Chondrocyte (in vitro differentiated cells): ENCODE results near the gene QRICH2. TPM values are rescaled to one million over a fixed set of nuclear protein-coding genes. Genes with fewer than 3 reads are reported as not detected.

Experiments used
- DNase-seq: peaks from one replicate; pipeline ENCODE4 v3.0.0; 2021; ENCODE audit warnings: mixed read lengths, low spot score
- H3K27ac Mint-ChIP-seq: one replicate; pipeline ENCODE4 v1.8.0; 2021; ENCODE audit warnings: mild to moderate bottlenecking, moderate library complexity, mixed read lengths; ENCODE audit not compliant: unreplicated experiment
- H3K27me3 Mint-ChIP-seq: 2 replicates; pipeline ENCODE4 v1.8.0; 2021; ENCODE audit warnings: low read depth, mixed read lengths
- H3K36me3 Mint-ChIP-seq: 2 replicates; pipeline ENCODE4 v1.8.0; 2021; ENCODE audit warnings: low read depth, mixed read lengths
- H3K4me1 Mint-ChIP-seq: 2 replicates; pipeline ENCODE4 v1.8.0; 2021; ENCODE audit warnings: low read depth, mild to moderate bottlenecking, mixed read lengths
- H3K4me3 Mint-ChIP-seq: one replicate; pipeline ENCODE4 v1.8.0; 2021; ENCODE audit warnings: mild to moderate bottlenecking, moderate library complexity, mixed read lengths; ENCODE audit not compliant: unreplicated experiment
- H3K9me3 Mint-ChIP-seq: 2 replicates; pipeline ENCODE4 v1.8.0; 2021; ENCODE audit warnings: low read depth, mixed read lengths
- CTCF ChIP-seq: fragments of 200-600 bp; sonication (generic); IDR thresholded peaks from 2 replicates; pipeline ENCODE4 v1.5.0; 2021; ENCODE audit warnings: antibody characterized with exemption, mild to moderate bottlenecking, moderate library complexity
- long read RNA-seq: library from polyadenylated mRNA; stranded (forward); transcript quantifications from one replicate; pipeline ENCODE4 v2.0.0, GENCODE V29; 2021
- total RNA-seq: library from RNA; stranded (reverse); gene quantifications from 3 replicates; pipeline ENCODE4 v1.2.1, GENCODE V29; 2021

Gene QRICH2, protein sequence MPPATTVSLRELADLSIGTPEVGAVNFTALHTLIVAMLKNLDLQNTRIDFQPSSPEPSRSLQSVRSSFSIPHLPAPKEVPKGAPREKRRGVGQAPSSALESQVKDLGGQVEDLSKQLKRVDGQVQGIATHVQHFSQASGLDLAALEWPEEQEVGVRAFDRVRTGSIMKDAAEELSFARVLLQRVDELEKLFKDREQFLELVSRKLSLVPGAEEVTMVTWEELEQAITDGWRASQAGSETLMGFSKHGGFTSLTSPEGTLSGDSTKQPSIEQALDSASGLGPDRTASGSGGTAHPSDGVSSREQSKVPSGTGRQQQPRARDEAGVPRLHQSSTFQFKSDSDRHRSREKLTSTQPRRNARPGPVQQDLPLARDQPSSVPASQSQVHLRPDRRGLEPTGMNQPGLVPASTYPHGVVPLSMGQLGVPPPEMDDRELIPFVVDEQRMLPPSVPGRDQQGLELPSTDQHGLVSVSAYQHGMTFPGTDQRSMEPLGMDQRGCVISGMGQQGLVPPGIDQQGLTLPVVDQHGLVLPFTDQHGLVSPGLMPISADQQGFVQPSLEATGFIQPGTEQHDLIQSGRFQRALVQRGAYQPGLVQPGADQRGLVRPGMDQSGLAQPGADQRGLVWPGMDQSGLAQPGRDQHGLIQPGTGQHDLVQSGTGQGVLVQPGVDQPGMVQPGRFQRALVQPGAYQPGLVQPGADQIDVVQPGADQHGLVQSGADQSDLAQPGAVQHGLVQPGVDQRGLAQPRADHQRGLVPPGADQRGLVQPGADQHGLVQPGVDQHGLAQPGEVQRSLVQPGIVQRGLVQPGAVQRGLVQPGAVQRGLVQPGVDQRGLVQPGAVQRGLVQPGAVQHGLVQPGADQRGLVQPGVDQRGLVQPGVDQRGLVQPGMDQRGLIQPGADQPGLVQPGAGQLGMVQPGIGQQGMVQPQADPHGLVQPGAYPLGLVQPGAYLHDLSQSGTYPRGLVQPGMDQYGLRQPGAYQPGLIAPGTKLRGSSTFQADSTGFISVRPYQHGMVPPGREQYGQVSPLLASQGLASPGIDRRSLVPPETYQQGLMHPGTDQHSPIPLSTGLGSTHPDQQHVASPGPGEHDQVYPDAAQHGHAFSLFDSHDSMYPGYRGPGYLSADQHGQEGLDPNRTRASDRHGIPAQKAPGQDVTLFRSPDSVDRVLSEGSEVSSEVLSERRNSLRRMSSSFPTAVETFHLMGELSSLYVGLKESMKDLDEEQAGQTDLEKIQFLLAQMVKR (N-terminal part only)
- 4.7 to 5.2 TPM (median 5.0 TPM) in 3 replicates for total RNA-seq
- long read RNA-seq, partial matches to known transcripts, result 0 of 1 reads
- long read RNA-seq, other reads (novel, unspliced or antisense), result 1 of 1 reads

- no peak for DNase-seq
- H3K9me3 Mint-ChIP-seq, result no peaks in the 10 kb centered on the region
- H3K36me3 Mint-ChIP-seq, result peaks cover 19% of the 10 kb centered on the region
- H3K27ac Mint-ChIP-seq, result no peak within 1 kb of the TSS
- H3K4me3 Mint-ChIP-seq, result no peak within 1 kb of the TSS
- TF ChIP-seq CTCF, result no peak
- H3K4me1 Mint-ChIP-seq, result peaks cover 9% of the 10 kb centered on the region
- H3K27me3 Mint-ChIP-seq, result no peaks in the 10 kb centered on the region
Observed at GRCh38 chr17:76307966-76308338, at the start of gene QRICH2. TSS of gene QRICH2 (minus strand) at chr17:76308276. CDS start at chr17:76307998, 278 bp downstream.

GRCh38 chr17:76357597-76358158, 49.6 kb upstream of the QRICH2 start:
- Mint-ChIP-seq H3K4me1 (peaks cover 22% of the 10 kb centered on the region), H3K4me3 (no peak overlapping the region), H3K27ac (no peak overlapping the region), H3K36me3 (no peaks in the 10 kb centered on the region), H3K27me3 (no peaks in the 10 kb centered on the region), H3K9me3 (no peaks in the 10 kb centered on the region)
- DNase-seq, result no peak
- TF ChIP-seq CTCF, result no peak

DNA sequence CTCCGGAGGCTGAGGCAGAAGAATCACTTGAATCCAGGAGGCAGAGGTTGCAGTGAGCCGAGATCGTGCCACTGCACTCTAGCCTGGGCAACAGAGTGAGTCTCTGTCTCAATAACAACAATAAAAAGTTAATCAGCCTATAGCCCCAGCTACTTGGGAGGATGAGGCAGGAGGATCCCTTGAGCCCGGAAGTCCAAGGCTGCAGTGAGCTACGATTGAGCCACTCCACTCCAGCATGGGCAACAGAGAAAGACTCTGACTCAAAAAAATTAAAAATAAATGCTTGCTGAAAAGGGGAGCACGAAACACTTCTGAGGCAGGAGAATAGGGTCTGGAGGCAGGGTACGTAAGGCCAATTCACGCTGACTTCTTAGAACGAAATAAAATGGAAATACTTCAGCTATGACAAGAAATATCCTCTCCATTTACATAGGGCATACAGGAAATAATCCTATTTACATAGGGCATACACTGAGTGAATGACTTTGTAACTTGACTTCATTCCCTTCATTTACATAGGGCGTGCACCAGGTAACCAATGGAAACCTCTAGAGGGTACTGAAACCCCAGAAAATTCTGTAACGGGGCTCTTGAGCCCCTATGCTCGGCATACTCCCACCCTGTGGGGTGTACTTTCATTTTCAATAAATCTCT, 48.9 kb upstream of the QRICH2 start:
- Mint-ChIP-seq H3K4me1 (peaks cover 24% of the 10 kb centered on the region), H3K27ac (no peak overlapping the region), H3K4me3 (no peak overlapping the region), H3K36me3 (no peaks in the 10 kb centered on the region), H3K9me3 (no peaks in the 10 kb centered on the region), H3K27me3 (no peaks in the 10 kb centered on the region)
- DNase-seq, result no peak
- TF ChIP-seq CTCF, result no peak

- no peak for DNase-seq
- H3K27ac Mint-ChIP-seq, result no peak overlapping the region
- no peak for TF ChIP-seq CTCF
- H3K4me3 Mint-ChIP-seq, result peak overlapping the region; percentile 60
- H3K27me3 Mint-ChIP-seq, result no peaks in the 10 kb centered on the region
- H3K4me1 Mint-ChIP-seq, result peaks cover 27% of the 10 kb centered on the region
- no peaks in the 10 kb centered on the region for H3K36me3 Mint-ChIP-seq
- H3K9me3 Mint-ChIP-seq, result no peaks in the 10 kb centered on the region
Observed at GRCh38 chr17:76354747-76355310, 46.8 kb upstream of the QRICH2 start.
